HepG2 (cell line): ENCODE results near the gene SRC. TPM values are rescaled to one million over a fixed set of nuclear protein-coding genes. Genes with fewer than 3 reads are reported as not detected.

Experiments used
- ATAC-seq: fragments of 200-7000 bp; cut with Tn5 transposase; 3 replicates; pipeline ENCODE4 v1.9.1; 2020; ENCODE audit warnings: mild to moderate bottlenecking, moderate library complexity
- BruUV-seq: library from RNA; stranded (reverse); fragments of 400-500 nt; replicated peaks from 2 replicates; lab custom pipeline; 2021; lab: Mats Ljungman, UMichigan
- CTCF ChIA-PET: fragments of 300-600 bp; formaldehyde crosslinking; extraction: SDS; loops from one replicate; lab custom pipeline; 2021; ENCODE audit warnings: low total read pairs, inconsistent platforms, low intra/inter-chr PET ratio; lab: Yijun Ruan, JAX
- POLR2A ChIA-PET: fragments of 350-600 bp; sonication (Branson Sonifier 250); formaldehyde crosslinking; loops from one replicate; lab custom pipeline; 2020; ENCODE audit warnings: antibody characterized with exemption, inconsistent platforms; lab: Yijun Ruan, JAX
- DNase-seq: peaks from one replicate; pipeline ENCODE4 v3.0.0-alpha.2; 2015; ENCODE audit warnings: low spot score
- FAIRE-seq: peaks from 3 replicates; lab custom pipeline; 2011; peaks lifted over from hg19 to GRCh38; lab: Jason Lieb, UNC
- H2AFZ ChIP-seq: one replicate; pipeline ENCODE4 v1.6.1; 2011; ENCODE audit warnings: low read length, inconsistent platforms
- H3K27ac ChIP-seq: fragments of 300-600 bp; 3 replicates; pipeline ENCODE4 v1.8.0; 2011; ENCODE audit warnings: mixed run types, mild to moderate bottlenecking, mixed read lengths, low read length, inconsistent platforms; ENCODE audit not compliant: insufficient read depth; ENCODE audit errors: extremely low read length
- H3K27me3 ChIP-seq, 2 experiments: fragments of 200-600 bp in 1 of 2; 2 replicates in 1 of 2; 3 replicates in 1 of 2; pipeline versions ENCODE4 v1.6.0 to v1.8.0; 2011; ENCODE audit warnings: low read length in 2 of 2, mild to moderate bottlenecking in 2 of 2, moderate library complexity in 2 of 2, inconsistent platforms in 1 of 2; ENCODE audit not compliant: insufficient read depth in 2 of 2, control insufficient read depth in 1 of 2
- H3K36me3 ChIP-seq, 2 experiments: fragments of 200-600 bp in 1 of 2; replicated peaks in 1 of 2; 2 replicates in 1 of 2; 3 replicates in 1 of 2; pipeline versions ENCODE4 v1.5.1 to v1.8.0; 2011; ENCODE audit warnings: low read length in 2 of 2, inconsistent platforms in 1 of 2; ENCODE audit not compliant: insufficient read depth in 2 of 2, control insufficient read depth in 1 of 2
- H3K4me1 ChIP-seq: 2 replicates; pipeline ENCODE4 v1.5.1; 2012; ENCODE audit warnings: low read length, inconsistent platforms; ENCODE audit not compliant: insufficient read depth
- H3K4me2 ChIP-seq: 2 replicates; pipeline ENCODE4 v1.6.0; 2011; ENCODE audit warnings: low read depth, low read length, inconsistent platforms
- H3K4me3 ChIP-seq, 3 experiments: fragments of 200-600 bp in 1 of 3; sonication (generic), shearing (Covaris generic) in 1 of 3; replicated peaks in 1 of 3; 2 replicates each; pipeline ENCODE4 v1.5.1; 2011 to 2016; ENCODE audit warnings: low read length in 3 of 3, inconsistent platforms in 2 of 3, low read depth in 2 of 3, mild to moderate bottlenecking in 2 of 3, control low read depth in 1 of 3, mixed read lengths in 1 of 3; ENCODE audit not compliant: insufficient read depth in 1 of 3
- H3K79me2 ChIP-seq: one replicate; pipeline ENCODE4 v1.6.1; 2011; ENCODE audit warnings: low read length, inconsistent platforms; ENCODE audit not compliant: insufficient read depth
- H3K9ac ChIP-seq: 2 replicates; pipeline ENCODE4 v1.6.0; 2011; ENCODE audit warnings: mild to moderate bottlenecking, low read depth, low read length, inconsistent platforms; ENCODE audit not compliant: insufficient read depth
- H3K9me3 ChIP-seq: 2 replicates; pipeline ENCODE4 v1.5.1; 2012; ENCODE audit warnings: mild to moderate bottlenecking, low read length
- H4K20me1 ChIP-seq: 2 replicates; pipeline ENCODE4 v1.6.0; 2011; ENCODE audit warnings: inconsistent platforms, mild to moderate bottlenecking, low read length, moderate library complexity; ENCODE audit not compliant: insufficient read depth
- BORCS8-MEF2B ChIP-seq: sonication (generic); formaldehyde crosslinking; IDR thresholded peaks from 2 replicates; pipeline ENCODE4 v1.8.0; 2022; ENCODE audit warnings: mild to moderate bottlenecking, missing genetic modification reagents
- JUND ChIP-seq: sonication (generic); formaldehyde crosslinking; IDR thresholded peaks from 2 replicates; pipeline ENCODE4 v1.8.0; 2022; ENCODE audit warnings: mild to moderate bottlenecking, missing genetic modification reagents
- NFKB2 ChIP-seq: sonication (generic); formaldehyde crosslinking; IDR thresholded peaks from 2 replicates; pipeline ENCODE4 v1.4.0; 2020; ENCODE audit warnings: missing genetic modification reagents, borderline replicate concordance
- NFRKB ChIP-seq: fragments of 450-650 bp; IDR thresholded peaks from 2 replicates; pipeline ENCODE4 v1.6.1; 2017
- ZBTB2 ChIP-seq: sonication (generic); formaldehyde crosslinking; IDR thresholded peaks from 2 replicates; pipeline ENCODE4 v1.8.0; 2022; ENCODE audit warnings: low read depth, missing genetic modification reagents
- ZNF205 ChIP-seq: IDR thresholded peaks from 2 replicates; pipeline ENCODE4 v1.6.1; 2018; ENCODE audit warnings: missing biosample characterization, missing genetic modification reagents
- ZNF432 ChIP-seq: sonication (generic); formaldehyde crosslinking; IDR thresholded peaks from 2 replicates; pipeline ENCODE4 v1.5.0; 2020; ENCODE audit warnings: missing genetic modification reagents, mild to moderate bottlenecking, borderline replicate concordance
- ZNF703 ChIP-seq: sonication (generic); formaldehyde crosslinking; IDR thresholded peaks from 2 replicates; pipeline ENCODE4 v1.5.1; 2020; ENCODE audit warnings: missing genetic modification reagents, mild to moderate bottlenecking, moderate library complexity, borderline replicate concordance
- ZNF776 ChIP-seq: sonication (generic); formaldehyde crosslinking; IDR thresholded peaks from 2 replicates; pipeline ENCODE4 v1.4.0; 2020; ENCODE audit warnings: mild to moderate bottlenecking, missing genetic modification reagents
- WGBS: methylation state at CpG from one replicate; pipeline ENCODE4 v1.1.6; 2017; ENCODE audit warnings: low lambda C conversion rate; 5-methylcytosine and 5-hydroxymethylcytosine counted together
- in situ Hi-C: cut with HindIII; loops from 2 replicates; pipeline ENCODE4 v1.10.0; 2017; ENCODE audit warnings: low pct_unique_long_range_greater_than_20kb; ENCODE audit not compliant: extremely low pct_ligation_motif_present
- intact Hi-C: fragments of 100-400 bp; cut with micrococcal nuclease; formaldehyde crosslinking; loops from one replicate; pipeline ENCODE4 v1.10.0; 2022; ENCODE audit not compliant: unreplicated experiment
- polyA plus RNA-seq, 8 experiments: library from polyadenylated mRNA; depleted of rRNA in 3 of 8; stranded (reverse) in 7 of 8; unstranded in 1 of 8; fragments of >200 nt; fragmentation: Illumina TruSeq in 4 of 8; extraction: Trizol in 4 of 8; gene quantifications; 2 replicates each; pipeline versions ENCODE4 v1.2.1 to v1.2.3, GENCODE V29; 2011 to 2016; ENCODE audit warnings: low read depth in 4 of 8, missing spikeins in 1 of 8, mixed read lengths in 1 of 8; ENCODE audit not compliant: insufficient read depth in 1 of 8
- total RNA-seq, 5 experiments: library from RNA; depleted of rRNA; stranded (reverse); fragments of >200 nt; fragmentation: Illumina TruSeq; extraction: Trizol; gene quantifications; 2 replicates each; pipeline ENCODE4 v1.2.3, GENCODE V29; 2016; ENCODE audit warnings: low read depth in 1 of 5

Gene SRC
- total and polyA plus RNA-seq, 2 of the 13 experiments (the other 11 are each of a cell fraction or from before 2014, with no cell fraction given), result 54.7 to 192 TPM

DNA sequence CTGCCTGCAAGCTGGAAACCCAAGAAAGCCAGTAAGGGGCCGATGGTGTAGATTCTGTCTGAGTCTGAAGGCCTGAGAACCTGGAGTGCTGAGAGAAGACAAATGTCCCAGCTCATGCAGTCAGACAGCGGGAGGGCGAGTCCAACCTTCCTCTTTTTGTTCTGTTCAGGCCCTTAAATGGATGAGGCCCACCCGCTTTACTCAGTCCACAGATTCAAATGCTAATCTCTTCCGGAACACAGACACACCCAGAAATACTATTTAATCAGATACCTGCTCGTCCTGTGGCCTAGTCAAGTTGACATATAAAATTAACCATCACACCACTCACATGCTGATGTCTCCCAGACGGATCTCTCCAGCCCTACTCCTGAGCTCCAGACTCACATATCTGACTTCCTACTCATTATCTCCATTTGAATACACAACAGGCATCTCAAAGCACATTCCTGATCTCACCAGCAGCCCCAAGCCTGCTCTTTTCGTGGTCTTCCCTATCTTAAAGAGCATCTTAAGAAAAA, 26.7 kb upstream of the SRC start:
- BruUV-seq, result no TSS peak
- Histone ChIP-seq H4K20me1 (no peaks in the 10 kb centered on the region; the same call in 1 of the 2 replicates), H3K36me3 (peaks cover 18 to 32% of the 10 kb centered on the region in 2 experiments), H3K9me3 (no peaks in the 10 kb centered on the region), H3K4me1 (no peaks in the 10 kb centered on the region), H3K4me2 (no peak overlapping the region), H3K27ac (no peak overlapping the region), H3K27me3 (no peaks in the 10 kb centered on the region), H3K4me3 (no peak overlapping the region), H3K9ac (no peak overlapping the region), H2AFZ (no peak overlapping the region), H3K79me2 (no peaks in the 10 kb centered on the region)
- in situ Hi-C loops (no loop called here), intact Hi-C loops (no loop called here)
- ChIA-PET CTCF (no interaction called here), POLR2A (no interaction called here)
- WGBS, result 92% methylated on average over 8 of the region's 8 CpGs
- no peak for TF ChIP-seq JUND (CRISPR knock-in tag)
- no peak for TF ChIP-seq ZNF776 (CRISPR knock-in tag)
- TF ChIP-seq NFKB2 (CRISPR knock-in tag), result no peak
- TF ChIP-seq ZNF205, result no peak
- no peak for TF ChIP-seq NFRKB
- TF ChIP-seq ZNF703 (CRISPR knock-in tag), result no peak
- TF ChIP-seq ZNF432 (CRISPR knock-in tag), result no peak
- TF ChIP-seq ZBTB2 (CRISPR knock-in tag), result no peak
- no peak for TF ChIP-seq BORCS8-MEF2B
- FAIRE-seq (peak; percentile 21), DNase-seq (no peak), ATAC-seq (no peak)
